ENCODE measurements around the gene FAM53A.
"Not testable (repeated sequence)": the region's sequence is repeated elsewhere in the genome, so short reads cannot be mapped to it uniquely, and the experiment has no call there.

Gene FAM53A

DNA sequence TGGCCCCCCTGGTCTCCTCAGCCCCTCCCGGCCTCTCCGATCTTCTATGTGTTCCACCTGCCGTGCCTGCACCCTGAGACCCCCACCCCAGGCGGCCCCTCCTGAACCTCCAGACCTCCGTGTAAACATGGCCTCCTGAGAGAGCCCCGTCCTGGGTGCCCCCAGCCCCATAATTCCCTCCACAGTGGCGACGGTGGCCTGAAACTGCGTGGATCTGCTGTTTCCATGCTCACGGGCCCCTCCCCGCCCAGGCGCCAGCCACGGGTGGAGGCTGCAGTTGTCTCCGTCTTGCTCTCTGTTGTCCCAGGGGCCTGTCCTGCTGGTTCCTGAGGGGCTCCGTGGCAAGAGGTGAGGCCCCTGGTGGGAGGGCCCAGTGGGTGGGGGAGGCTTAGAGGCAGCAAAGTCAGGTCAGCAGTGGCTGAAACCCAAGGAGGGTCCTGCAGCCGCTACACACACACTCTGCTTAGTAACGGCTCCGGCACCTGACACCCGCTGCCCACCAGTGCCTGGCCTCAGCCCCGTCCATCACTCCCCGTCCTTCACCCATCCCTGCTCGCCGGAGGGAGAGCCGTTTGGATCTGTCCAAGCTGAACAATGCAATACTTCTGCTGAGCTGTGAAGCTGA lies 75.8 kb downstream of the FAM53A start:
- Histone ChIP-seq H3K36me3 (no peaks in the 10 kb centered on the region), H3K4me3 (no peak overlapping the region), H3K9me3 (no peaks in the 10 kb centered on the region), H3K4me1 (peaks cover 0 to 9% (median 0%) of the 10 kb centered on the region in 4 donors), H3K27me3 (peaks cover 0 to 55% of the 10 kb centered on the region in 2 donors), H3K27ac (no peak overlapping the region)
- intact Hi-C loops (cut with DNase I; ENCODE audit: low total_unique reads): no loop called here
- TF ChIP-seq, protein P1, sequence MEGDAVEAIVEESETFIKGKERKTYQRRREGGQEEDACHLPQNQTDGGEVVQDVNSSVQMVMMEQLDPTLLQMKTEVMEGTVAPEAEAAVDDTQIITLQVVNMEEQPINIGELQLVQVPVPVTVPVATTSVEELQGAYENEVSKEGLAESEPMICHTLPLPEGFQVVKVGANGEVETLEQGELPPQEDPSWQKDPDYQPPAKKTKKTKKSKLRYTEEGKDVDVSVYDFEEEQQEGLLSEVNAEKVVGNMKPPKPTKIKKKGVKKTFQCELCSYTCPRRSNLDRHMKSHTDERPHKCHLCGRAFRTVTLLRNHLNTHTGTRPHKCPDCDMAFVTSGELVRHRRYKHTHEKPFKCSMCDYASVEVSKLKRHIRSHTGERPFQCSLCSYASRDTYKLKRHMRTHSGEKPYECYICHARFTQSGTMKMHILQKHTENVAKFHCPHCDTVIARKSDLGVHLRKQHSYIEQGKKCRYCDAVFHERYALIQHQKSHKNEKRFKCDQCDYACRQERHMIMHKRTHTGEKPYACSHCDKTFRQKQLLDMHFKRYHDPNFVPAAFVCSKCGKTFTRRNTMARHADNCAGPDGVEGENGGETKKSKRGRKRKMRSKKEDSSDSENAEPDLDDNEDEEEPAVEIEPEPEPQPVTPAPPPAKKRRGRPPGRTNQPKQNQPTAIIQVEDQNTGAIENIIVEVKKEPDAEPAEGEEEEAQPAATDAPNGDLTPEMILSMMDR (IDR thresholded peaks at IDR 0.05): no peak
- DNase-seq: no peak

DNA sequence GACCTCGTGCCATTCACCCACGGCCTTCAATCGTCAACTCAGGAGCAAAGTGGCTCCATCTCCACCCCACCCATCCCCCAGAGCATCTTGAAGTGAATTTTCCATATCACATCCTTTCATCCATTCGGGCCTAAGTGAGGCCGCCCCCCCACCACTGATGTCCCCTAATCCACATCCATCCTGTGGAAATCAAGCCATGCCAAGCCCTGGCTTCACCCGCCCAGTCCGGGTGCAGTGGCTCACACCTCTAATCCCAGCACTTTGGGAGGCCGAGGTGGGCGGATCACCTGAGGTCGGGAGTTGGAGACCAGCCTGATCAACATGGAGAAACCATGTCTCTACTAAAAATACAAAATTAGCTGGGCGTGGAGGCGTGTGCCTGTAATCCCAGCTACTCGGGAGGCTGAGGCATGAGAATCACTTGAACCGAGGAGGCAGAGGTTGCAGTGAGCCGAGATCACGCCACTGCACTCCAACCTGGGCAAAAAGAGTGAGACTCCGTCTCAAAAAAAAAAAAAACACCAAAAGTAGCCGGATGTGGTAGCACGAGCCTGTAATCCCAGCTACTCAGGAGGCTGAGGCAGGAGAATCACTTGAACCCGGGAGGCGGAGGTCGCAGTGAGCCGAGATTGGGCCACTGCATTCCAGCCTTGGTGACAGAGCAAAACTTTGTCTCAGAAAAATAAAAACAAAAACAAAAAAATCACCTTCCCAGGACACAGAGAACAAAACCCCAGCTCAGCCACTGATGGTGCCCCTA lies 76.5 kb downstream of the FAM53A start:
- H3K4me1 ChIP-seq; intact Hi-C loops (cut with DNase I; ENCODE audit: low total_unique reads); H3K4me3 ChIP-seq; H3K27ac ChIP-seq; H3K9me3 ChIP-seq; DNase-seq; H3K36me3 ChIP-seq: not testable (repeated sequence)
- peaks cover 0 to 62% of the 10 kb centered on the region in 2 donors for H3K27me3 ChIP-seq

DNA sequence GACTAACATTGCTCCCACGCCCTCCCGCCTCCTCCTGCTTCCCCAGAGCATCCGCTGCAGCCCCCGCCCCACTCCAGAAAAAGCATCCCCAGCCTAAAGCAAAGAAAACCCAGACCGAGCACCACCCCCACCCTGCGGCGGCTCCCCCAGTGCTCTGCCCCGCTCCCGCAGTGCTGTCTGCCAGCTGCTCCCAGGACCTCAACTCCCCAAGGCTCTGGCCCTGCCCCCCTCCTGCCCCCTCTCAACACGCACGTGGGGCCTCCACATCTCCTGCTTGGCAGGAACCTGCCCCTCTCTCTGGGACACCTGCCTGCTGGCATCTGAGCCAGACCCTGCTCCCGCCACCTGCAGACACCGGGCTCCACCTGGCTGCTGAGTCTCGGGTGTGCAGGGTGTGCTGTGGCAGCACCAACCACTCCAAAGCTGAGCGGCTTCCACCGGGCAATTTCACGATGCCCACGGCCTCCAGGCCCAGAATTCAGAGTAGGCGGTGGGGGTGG lies 79.4 kb downstream of the FAM53A start:
- no peak for DNase-seq
- intact Hi-C loops (cut with DNase I; ENCODE audit: low total_unique reads): no loop called here

DNA sequence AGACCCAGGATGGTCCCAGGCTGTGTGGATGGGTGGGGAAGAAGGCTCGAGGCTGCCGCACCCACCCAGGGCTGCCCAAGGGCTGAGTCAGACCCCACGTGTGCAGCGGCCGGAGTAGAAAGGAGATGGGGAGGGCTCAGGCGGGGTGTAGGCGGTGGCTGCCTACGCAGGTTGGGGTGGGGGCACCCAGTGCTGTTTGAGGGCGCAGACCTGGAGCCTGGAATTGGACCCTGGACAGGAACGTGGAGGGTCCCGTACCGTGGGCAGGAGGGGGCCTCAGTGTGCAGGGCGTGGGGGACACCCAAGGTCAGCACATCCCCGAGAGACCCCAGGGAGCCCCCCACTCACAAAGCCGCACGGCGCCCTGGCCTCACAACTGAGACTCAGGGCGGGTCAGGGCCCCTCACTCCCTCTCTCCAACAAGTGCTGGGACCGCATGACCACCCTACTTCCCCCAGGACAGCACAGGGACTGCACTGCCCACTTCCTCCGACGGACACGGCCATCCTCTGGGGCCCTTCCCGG lies 79.9 kb downstream of the FAM53A start:
- TF ChIP-seq, protein P1 (IDR thresholded peaks at IDR 0.05): no peak
- Histone ChIP-seq H3K9me3 (no peaks in the 10 kb centered on the region), H3K27me3 (peaks cover 0 to 86% of the 10 kb centered on the region in 2 donors)

More for the DNA sequence above, 79.4 kb downstream of the FAM53A start:
- H3K27ac ChIP-seq: no peak overlapping the region
- peaks cover 0 to 84% of the 10 kb centered on the region in 2 donors for H3K27me3 ChIP-seq
- TF ChIP-seq, protein P1 (IDR thresholded peaks at IDR 0.05): no peak
- H3K36me3 ChIP-seq: no peaks in the 10 kb centered on the region
- peaks cover 0 to 9% (median 0%) of the 10 kb centered on the region in 4 donors for H3K4me1 ChIP-seq
- H3K9me3 ChIP-seq: no peaks in the 10 kb centered on the region
- H3K4me3 ChIP-seq: no peak overlapping the region

DNA sequence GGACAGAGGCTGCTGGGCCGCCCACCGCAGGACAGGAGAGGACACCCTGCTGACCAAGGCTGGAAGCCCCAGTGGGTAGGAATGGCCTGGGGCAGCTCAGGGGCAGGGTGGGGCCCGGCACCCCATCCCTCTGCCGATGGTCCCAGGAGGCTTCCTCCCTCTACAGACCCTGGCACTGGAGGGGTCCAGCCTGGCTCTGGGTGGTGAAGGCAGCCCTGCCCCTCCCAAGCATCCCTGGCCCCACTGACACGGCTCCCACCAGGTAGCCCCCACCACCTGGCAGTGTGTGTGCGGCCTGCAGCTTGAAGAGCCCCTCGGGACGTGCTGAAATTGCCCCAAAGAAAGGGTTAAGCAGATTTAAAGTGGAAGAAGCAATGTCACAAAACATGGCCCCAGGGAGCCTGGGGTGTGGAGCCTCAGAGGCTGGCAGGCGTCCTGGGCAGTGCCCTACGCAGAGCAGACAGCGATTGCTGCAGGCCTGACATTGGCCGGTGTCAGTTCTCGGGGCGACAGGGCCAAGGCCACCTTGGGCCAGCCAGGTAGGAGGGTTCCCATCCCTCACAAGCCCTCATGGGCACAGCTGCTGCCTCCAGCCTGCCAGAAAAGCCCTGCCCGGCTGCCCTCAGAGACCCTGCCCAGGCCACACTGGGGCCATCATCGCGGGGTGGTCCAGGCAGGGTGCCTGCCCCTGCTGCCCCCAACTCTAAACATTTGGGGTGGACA lies 80.5 kb downstream of the FAM53A start:
- H3K4me3 ChIP-seq: no peak overlapping the region
- TF ChIP-seq, protein P1 (IDR thresholded peaks at IDR 0.05): no peak
- intact Hi-C loops (cut with DNase I; ENCODE audit: low total_unique reads): no loop called here
- H3K27me3 ChIP-seq: peaks cover 0 to 82% of the 10 kb centered on the region in 2 donors
- H3K36me3 ChIP-seq: no peaks in the 10 kb centered on the region
- H3K4me1 ChIP-seq: peaks cover 0 to 9% (median 0%) of the 10 kb centered on the region in 4 donors
- H3K9me3 ChIP-seq: no peaks in the 10 kb centered on the region
- no peak for DNase-seq
- H3K27ac ChIP-seq: no peak overlapping the region

More for the DNA sequence above, 79.9 kb downstream of the FAM53A start:
- intact Hi-C loops (cut with DNase I; ENCODE audit: low total_unique reads): no loop called here
- DNase-seq: no peak
- no peak overlapping the region for H3K27ac ChIP-seq
- no peaks in the 10 kb centered on the region for H3K36me3 ChIP-seq
- H3K4me1 ChIP-seq: peaks cover 0 to 9% (median 0%) of the 10 kb centered on the region in 4 donors
- H3K4me3 ChIP-seq: no peak overlapping the region
